HG03139 (cell line): ENCODE measurements around the gene TMPRSS12.
"Not testable (repeated sequence)": the region's sequence is repeated elsewhere in the genome, so short reads cannot be mapped to it uniquely, and the experiment has no call there.

Experiments
- ATAC-seq: cut with Tn5 transposase; IDR thresholded peaks from one replicate; pipeline ENCODE4 v1.9.1; 2021; ENCODE audit not compliant: unreplicated experiment

Gene TMPRSS12

GRCh38 chr12:50855679-50856078, 13.0 kb downstream of the TMPRSS12 start:
- ATAC-seq: not testable (repeated sequence)

GRCh38 chr12:50859621-50860310, 17.0 kb downstream of the TMPRSS12 start:
- no peak for ATAC-seq

- no peak for ATAC-seq
Measured at GRCh38 chr12:50862316-50862715, 19.6 kb downstream of the TMPRSS12 start.

- ATAC-seq: no peak
Measured at GRCh38 chr12:50865266-50865665, 22.5 kb downstream of the TMPRSS12 start.

- not testable (repeated sequence) for ATAC-seq
Measured at GRCh38 chr12:50868881-50869280, 26.2 kb downstream of the TMPRSS12 start.

GRCh38 chr12:50882563-50882962, 39.8 kb downstream of the TMPRSS12 start:
- no peak for ATAC-seq

GRCh38 chr12:50887191-50887590, 44.5 kb downstream of the TMPRSS12 start:
- ATAC-seq: no peak

GRCh38 chr12:50888666-50889065, 45.9 kb downstream of the TMPRSS12 start:
- no peak for ATAC-seq

GRCh38 chr12:50894241-50894640, 51.5 kb downstream of the TMPRSS12 start:
- no peak for ATAC-seq

- ATAC-seq: no peak
Measured at GRCh38 chr12:50901685-50902113, 59.0 kb downstream of the TMPRSS12 start.

- not testable (repeated sequence) for ATAC-seq
Measured at GRCh38 chr12:50908479-50908878, 65.8 kb downstream of the TMPRSS12 start.

GRCh38 chr12:50912361-50912760, 69.6 kb downstream of the TMPRSS12 start:
- not testable (repeated sequence) for ATAC-seq

- no peak for ATAC-seq
Measured at GRCh38 chr12:50913224-50913623, 70.5 kb downstream of the TMPRSS12 start.

- ATAC-seq: no peak
Measured at GRCh38 chr12:50914872-50915484, 72.3 kb downstream of the TMPRSS12 start.

GRCh38 chr12:50916292-50916691, 73.6 kb downstream of the TMPRSS12 start:
- no peak for ATAC-seq

- no peak for ATAC-seq
Measured at GRCh38 chr12:50918584-50919316, 76.0 kb downstream of the TMPRSS12 start.

GRCh38 chr12:50922820-50923219, 80.1 kb downstream of the TMPRSS12 start:
- ATAC-seq: no peak

- ATAC-seq: no peak
Measured at GRCh38 chr12:50923361-50924130, 80.8 kb downstream of the TMPRSS12 start.

- ATAC-seq: no peak
Measured at GRCh38 chr12:50924131-50924438, 81.4 kb downstream of the TMPRSS12 start.

GRCh38 chr12:50924439-50925341, 82.0 kb downstream of the TMPRSS12 start:
- peak; percentile 80 for ATAC-seq

- ATAC-seq: no peak
Measured at GRCh38 chr12:50925342-50925651, 82.6 kb downstream of the TMPRSS12 start.
